ENCODE results near the gene SLC36A4. TPM values are rescaled to one million over a fixed set of nuclear protein-coding genes. Genes with fewer than 3 reads are reported as not detected.

Gene SLC36A4
- total and polyA plus RNA-seq, 9 of the 15 experiments (the other 6 are each of a cell fraction or from before 2014, with no cell fraction given) = 1.4 to 8.0 (median 5.4) TPM

DNA sequence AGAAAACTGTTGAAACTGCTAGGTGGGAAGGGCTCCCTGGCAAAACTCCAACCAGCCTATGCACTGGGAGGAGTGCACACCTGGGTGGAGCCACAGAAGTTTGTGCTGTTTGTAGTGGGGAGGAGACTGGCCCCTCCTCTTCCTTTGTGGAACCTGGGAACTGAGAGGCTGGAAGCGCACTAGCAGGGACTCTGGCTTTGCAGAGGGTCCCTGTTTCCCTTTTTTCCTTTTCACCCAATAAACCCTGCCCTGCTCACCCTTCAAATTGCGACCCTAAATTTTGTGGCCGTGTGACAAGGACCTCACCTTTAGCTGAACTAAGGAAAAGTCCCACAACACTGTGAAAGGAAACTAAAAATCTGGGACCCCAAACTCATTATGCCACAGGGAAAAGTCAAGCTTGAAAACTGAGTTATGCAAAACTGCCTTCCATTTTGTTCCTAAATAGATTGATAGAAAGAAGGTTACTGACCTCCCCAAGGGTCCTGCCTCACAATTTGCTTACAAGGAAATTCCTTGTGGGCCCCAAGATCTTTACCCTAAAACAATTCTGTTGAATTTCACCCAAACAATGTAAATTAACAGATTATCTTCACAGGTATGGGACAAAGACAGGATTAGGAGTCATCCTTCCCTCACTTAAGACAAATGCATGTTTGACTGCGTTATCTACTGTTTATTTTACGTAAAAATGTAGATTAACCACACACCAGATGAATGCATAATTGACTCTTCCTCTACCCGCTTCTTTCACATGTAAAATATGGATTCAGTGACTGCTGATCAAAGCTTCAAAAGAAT lies 81.0 kb downstream of the SLC36A4 start (continued):
- TF ChIP-seq ZBTB5 (IDR thresholded peaks at IDR 0.05) (no peak), SMAD4 (CRISPR knock-in tag; conservative IDR thresholded peaks at IDR 0.05) (no peak), SRSF1 (IDR thresholded peaks at IDR 0.05; ENCODE audit: low read depth, low read length) (no peak)

GRCh38 chr11:93114304-93114703 lies 83.5 kb downstream of the SLC36A4 start:
- WGBS (ENCODE audit: insufficient coverage, low coverage, missing lambda C conversion rate) = 0% methylated on average over 4 of the region's 4 CpGs
- in situ Hi-C loops (cut with MboI) = no loop called here
- POLR2A ChIA-PET = interaction anchor here (0.6 kb wide), 1 partner anchor 89 kb away, joined by 3 read pairs; no protein-coding TSS in a partner anchor
- no peak overlapping the region for H2AFZ ChIP-seq (ENCODE audit: low read depth, low read length)
- H3K79me2 ChIP-seq (ENCODE audit: control insufficient read depth, insufficient read depth, low read length) = no peaks in the 10 kb centered on the region
- H3K4me3 ChIP-seq = no peak overlapping the region
- H3K36me3 ChIP-seq (ENCODE audit: control insufficient read depth, insufficient read depth, low read length) = no peaks in the 10 kb centered on the region
- H3K27me3 ChIP-seq (ENCODE audit: control insufficient read depth in 2 of 2, insufficient read depth in 2 of 2, low read length in 2 of 2) = no peaks in the 10 kb centered on the region
- no TSS peak for BruUV-seq (replicated peaks)
- FAIRE-seq = no peak
- no peak overlapping the region for H3K27ac ChIP-seq (ENCODE audit: extremely low read depth, low read depth, low read length)
- H3K9me3 ChIP-seq (replicated peaks; ENCODE audit: control insufficient read depth, insufficient read depth, low read depth, low read length) = no peaks in the 10 kb centered on the region
- intact Hi-C loops (cut with micrococcal nuclease) = no loop called here
- no peaks in the 10 kb centered on the region for H4K20me1 ChIP-seq (replicated peaks; ENCODE audit: control insufficient read depth, insufficient read depth, low read length)
- H3K4me2 ChIP-seq (ENCODE audit: insufficient read depth, low read length) = no peak overlapping the region
- no peak for DNase-seq (ENCODE audit: extremely low read depth in 1 of 4, low spot score in 3 of 4)
- H3K9me1 ChIP-seq (ENCODE audit: control insufficient read depth, insufficient read depth, low read length) = no peaks in the 10 kb centered on the region
- H3K4me1 ChIP-seq (replicated peaks in 1 of 2; ENCODE audit: control insufficient read depth in 2 of 2, insufficient read depth in 2 of 2, low read length in 2 of 2) = no peaks in the 10 kb centered on the region; a peak in 1 of 5 replicates
- CTCF ChIA-PET (ENCODE audit: low intra/inter-chr PET ratio) = no interaction called here
- no peak for ATAC-seq
- no peak overlapping the region for H3K9ac ChIP-seq (ENCODE audit: insufficient read depth in 1 of 2, low read depth in 2 of 2, low read length in 2 of 2)
- TF ChIP-seq MYNN (IDR thresholded peaks at IDR 0.05) (no peak), MYNN (CRISPR knock-in tag; IDR thresholded peaks at IDR 0.05) (no peak), TRIM25 (IDR thresholded peaks at IDR 0.05; ENCODE audit: borderline replicate concordance) (no peak), NELFE (IDR thresholded peaks at IDR 0.05; ENCODE audit: insufficient read depth, insufficient read length) (no peak), GTF2E2 (tag; IDR thresholded peaks at IDR 0.05) (no peak), FOS (IDR thresholded peaks at IDR 0.05; ENCODE audit: extremely low read depth, insufficient read length) (no peak), MAFK (IDR thresholded peaks at IDR 0.05; ENCODE audit: low read length) (no peak), CHAMP1 (IDR thresholded peaks at IDR 0.05) (no peak), COPS2 (conservative IDR thresholded peaks at IDR 0.05) (no peak), HDAC1 (IDR thresholded peaks at IDR 0.05) (no peak)
- TF ChIP-seq, protein P1, sequence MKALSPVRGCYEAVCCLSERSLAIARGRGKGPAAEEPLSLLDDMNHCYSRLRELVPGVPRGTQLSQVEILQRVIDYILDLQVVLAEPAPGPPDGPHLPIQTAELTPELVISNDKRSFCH (CRISPR knock-in tag; IDR thresholded peaks at IDR 0.05) = no peak
- TF ChIP-seq, protein P1 (tag; IDR thresholded peaks at IDR 0.05) = no peak
